Activated T-cell treated with anti-CD3 and anti-CD28 coated beads, Interleukin-2, amount 50 U/mL, for 72 hours (primary cell): ENCODE results near the gene SEMA3F. TPM values are rescaled to one million over a fixed set of nuclear protein-coding genes. Genes with fewer than 3 reads are reported as not detected.
"Not testable (repeated sequence)": the region's sequence is repeated elsewhere in the genome, so short reads cannot be mapped to it uniquely, and the experiment has no call there.

Source experiments
- ATAC-seq, 2 donors: fragments of 150-1000 bp; cut with Tn5 transposase; replicated peaks in 1 of 2; 2 replicates each; pipeline ENCODE4 v1.10.0; 2021; ENCODE audit warnings: moderate library complexity in 2 of 2, mild to moderate bottlenecking in 1 of 2
- DNase-seq, 2 donors: peaks; one replicate each; pipeline ENCODE4 v3.0.0; 2021 to 2022; ENCODE audit warnings: mixed read lengths in 1 of 2
- H3K27ac Mint-ChIP-seq: one replicate; pipeline ENCODE4 v1.8.0; 2022; ENCODE audit warnings: mild to moderate bottlenecking, moderate library complexity, mixed read lengths
- H3K27me3 Mint-ChIP-seq: one replicate; pipeline ENCODE4 v1.8.0; 2022; ENCODE audit warnings: low read depth, mixed read lengths
- H3K36me3 Mint-ChIP-seq, 2 donors: one replicate each; pipeline ENCODE4 v1.8.0; 2022; ENCODE audit warnings: mixed read lengths in 2 of 2, mild to moderate bottlenecking in 1 of 2; ENCODE audit not compliant: insufficient read depth in 2 of 2
- H3K4me1 Mint-ChIP-seq: one replicate; pipeline ENCODE4 v1.8.0; 2022; ENCODE audit warnings: low read depth, mixed read lengths
- H3K4me3 Mint-ChIP-seq, 2 donors: one replicate each; pipeline ENCODE4 v1.8.0; 2022; ENCODE audit warnings: mild to moderate bottlenecking in 2 of 2, mixed read lengths in 2 of 2, moderate library complexity in 2 of 2
- H3K9me3 Mint-ChIP-seq, 2 donors: one replicate each; pipeline ENCODE4 v1.8.0; 2022; ENCODE audit warnings: mixed read lengths in 2 of 2
- total RNA-seq, 2 donors: library from RNA; stranded (reverse); gene quantifications; one replicate each; pipeline ENCODE4 v1.2.3, GENCODE V29; 2022

Gene SEMA3F
- total RNA-seq, 2 donors from 2014 or later = 0.25 TPM; not detected in 1

DNA sequence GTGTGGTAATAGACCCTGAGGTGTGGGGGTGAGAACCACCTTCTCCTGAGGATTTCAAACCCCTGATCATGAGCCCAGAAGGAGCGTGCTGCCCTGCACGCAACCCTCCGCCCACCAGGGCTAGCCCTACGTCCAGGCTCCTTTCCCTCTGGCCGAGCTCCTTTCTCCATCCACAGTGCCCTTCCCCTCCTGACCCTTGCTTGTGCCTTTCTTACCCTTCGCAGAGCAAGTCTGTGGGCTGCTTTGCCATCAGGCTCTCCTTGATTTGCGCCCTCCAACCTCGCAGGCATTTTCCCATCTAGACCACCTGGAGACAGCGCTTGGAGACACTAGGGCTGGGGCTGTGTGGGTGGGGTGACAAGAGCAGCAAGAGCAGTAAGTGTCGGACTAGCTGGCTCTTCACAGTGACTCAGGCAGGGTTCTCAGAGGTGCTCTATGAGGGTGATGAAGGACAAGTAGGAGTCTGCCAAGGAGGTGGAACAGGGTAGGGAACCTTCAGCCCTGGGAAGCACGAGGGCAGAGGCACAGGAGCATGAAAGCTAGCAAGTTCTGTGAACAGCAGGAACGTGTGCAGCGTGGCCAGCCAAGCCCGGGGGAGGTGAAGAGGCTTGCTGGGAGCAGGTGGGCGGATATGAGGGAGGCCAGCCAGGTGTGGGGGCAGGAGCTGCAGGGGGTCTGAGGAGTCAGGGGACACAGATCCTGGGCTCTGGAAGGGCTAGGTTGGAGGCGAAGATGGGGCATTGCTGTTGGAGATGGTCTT lies 47.4 kb downstream of the SEMA3F start:
- no peaks in the 10 kb centered on the region for H3K4me1 Mint-ChIP-seq
- ATAC-seq = no peak

DNA sequence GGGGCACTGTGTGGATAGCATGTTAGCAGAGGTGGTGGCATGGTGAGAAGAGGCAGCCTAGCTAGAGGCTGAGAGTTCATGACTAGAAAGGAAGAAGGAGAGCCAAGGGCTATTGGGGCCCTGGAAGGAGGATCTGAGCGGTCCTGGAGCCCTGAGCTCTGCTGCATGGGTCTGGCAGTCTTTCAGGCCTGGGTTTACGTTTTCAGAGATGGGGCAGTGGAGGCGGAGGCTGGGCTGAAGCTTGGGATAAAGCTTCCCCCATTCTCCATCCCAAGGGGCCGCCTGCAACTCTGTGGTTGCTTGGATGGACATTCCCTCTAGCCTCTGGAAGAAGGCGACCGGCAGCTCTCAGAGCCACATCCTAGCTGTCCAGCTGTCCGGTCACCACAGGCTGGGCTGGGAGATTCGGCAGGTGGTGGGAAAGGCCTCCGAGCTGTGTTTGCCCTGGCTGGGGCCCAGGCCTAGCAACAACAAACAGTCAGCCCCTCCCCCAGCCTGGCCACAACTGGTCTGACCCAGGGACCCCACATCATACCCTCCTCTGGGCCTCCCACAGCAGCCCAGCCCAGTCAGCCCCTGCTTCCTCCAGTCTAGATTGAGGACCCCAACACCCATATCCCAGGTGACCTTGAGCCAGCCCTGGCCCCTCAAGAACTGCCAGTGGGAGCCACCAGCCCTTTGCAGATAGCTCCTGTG lies 48.1 kb downstream of the SEMA3F start:
- Mint-ChIP-seq H3K4me3 (no peak overlapping the region), H3K36me3 (no peaks in the 10 kb centered on the region), H3K27me3 (peaks cover 38% of the 10 kb centered on the region), H3K4me1 (no peaks in the 10 kb centered on the region), H3K9me3 (no peaks in the 10 kb centered on the region), H3K27ac (no peak overlapping the region)
- no peak for ATAC-seq
- no peak for DNase-seq

More for the DNA sequence above, 47.4 kb downstream of the SEMA3F start:
- DNase-seq = no peak
- peaks cover 39% of the 10 kb centered on the region for H3K27me3 Mint-ChIP-seq
- no peak overlapping the region for H3K4me3 Mint-ChIP-seq
- H3K27ac Mint-ChIP-seq = no peak overlapping the region
- H3K9me3 Mint-ChIP-seq = no peaks in the 10 kb centered on the region
- H3K36me3 Mint-ChIP-seq = no peaks in the 10 kb centered on the region

DNA sequence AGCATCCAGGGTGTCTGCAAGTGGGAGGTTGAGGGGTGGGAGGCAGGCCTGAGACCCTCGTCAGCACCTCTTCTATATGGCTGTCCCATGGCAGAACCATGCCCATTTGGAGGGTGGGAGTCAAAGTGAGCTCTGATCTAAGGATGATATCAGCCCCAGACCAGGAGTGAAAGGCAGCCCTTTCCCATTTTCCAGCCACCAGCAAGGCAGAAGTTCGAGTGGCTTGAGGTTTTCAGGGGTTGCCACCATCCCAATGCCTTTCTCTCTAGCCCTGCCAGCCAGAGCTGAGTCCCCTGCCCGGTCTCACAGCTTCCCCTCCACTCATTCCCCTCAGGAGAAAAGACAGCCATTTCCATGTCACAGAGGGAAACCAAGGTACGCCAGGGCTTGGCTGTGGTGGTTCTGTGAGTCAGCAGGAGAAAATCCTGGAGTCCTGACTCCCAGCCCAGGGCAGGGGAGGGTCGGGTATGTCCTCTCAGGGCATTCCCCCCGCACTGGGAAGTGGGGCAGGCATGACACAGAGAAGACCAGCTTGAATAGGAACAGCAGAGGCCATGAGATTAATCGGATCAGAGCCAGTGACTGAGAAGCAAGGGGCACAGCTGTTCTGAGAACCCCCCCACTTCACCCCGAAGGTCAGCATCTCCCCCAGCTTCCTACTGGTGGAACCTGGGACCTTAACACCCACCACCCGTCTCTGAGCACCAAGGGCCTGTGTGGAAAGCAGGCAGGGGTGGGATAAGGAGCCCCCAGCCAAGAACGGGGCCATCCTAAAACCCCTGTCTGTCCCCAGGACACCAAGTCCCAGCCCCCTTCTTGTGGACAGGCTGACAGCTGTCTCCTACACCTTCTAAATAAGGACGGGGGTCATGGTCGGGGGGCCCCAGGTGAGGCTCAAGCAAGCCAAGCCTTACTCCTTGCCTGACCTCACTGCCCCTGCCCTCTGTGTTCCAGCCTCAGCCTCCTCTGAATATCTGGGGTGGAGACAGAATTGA lies 49.0 kb downstream of the SEMA3F start:
- H3K27ac Mint-ChIP-seq = no peak overlapping the region
- H3K36me3 Mint-ChIP-seq = no peaks in the 10 kb centered on the region
- no peak for DNase-seq
- no peak for ATAC-seq
- no peaks in the 10 kb centered on the region for H3K9me3 Mint-ChIP-seq
- H3K4me1 Mint-ChIP-seq = no peaks in the 10 kb centered on the region
- H3K27me3 Mint-ChIP-seq = peaks cover 36% of the 10 kb centered on the region
- H3K4me3 Mint-ChIP-seq = no peak overlapping the region

DNA sequence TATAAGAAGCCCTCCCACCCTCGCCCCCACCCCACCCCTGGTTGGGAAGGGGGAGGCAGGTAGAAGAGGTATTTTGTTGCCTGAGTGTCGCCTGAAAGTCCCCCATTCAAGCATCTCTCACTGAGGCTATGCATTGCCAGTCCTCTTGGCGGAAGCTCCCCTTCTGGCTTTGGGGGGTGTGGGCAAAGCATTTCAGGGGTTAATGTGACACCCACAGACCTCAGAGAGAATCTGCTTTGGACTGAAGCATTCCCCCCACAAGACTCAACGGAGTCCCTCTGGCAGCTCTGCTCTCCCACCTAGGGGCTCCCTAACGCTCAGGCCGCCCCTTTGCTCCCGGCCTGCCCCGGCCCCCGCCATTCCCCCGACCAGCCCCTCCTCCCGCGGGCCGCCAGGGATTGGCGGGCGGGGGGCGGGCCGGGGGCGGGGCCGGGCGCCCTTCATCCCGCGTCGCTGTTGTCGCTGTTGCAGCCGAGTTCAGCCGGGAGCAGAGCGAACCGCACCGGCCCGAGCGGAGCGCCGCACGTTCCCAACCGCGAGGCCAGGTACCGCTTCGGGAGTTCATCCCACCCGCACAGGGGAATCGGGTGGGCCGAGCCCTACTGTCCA lies 49.8 kb downstream of the SEMA3F start, which contains the start of gene SLC38A3:
SLC38A3 (plus strand) TSS at position 468 of the 609 bp plus-strand sequence. CDS start 8,929 bp downstream, outside the sequence.
- ATAC-seq (peak; percentile 51 to 59), DNase-seq (peak in 1 of 2 donors; percentile 17)
- Mint-ChIP-seq H3K9me3 (no peaks in the 10 kb centered on the region), H3K4me1 (no peaks in the 10 kb centered on the region), H3K27me3 (peaks cover 32% of the 10 kb centered on the region), H3K36me3 (no peaks in the 10 kb centered on the region), H3K27ac (no peak within 1 kb of the TSS), H3K4me3 (peak within 1 kb of the TSS; percentile 55 to 61)

DNA sequence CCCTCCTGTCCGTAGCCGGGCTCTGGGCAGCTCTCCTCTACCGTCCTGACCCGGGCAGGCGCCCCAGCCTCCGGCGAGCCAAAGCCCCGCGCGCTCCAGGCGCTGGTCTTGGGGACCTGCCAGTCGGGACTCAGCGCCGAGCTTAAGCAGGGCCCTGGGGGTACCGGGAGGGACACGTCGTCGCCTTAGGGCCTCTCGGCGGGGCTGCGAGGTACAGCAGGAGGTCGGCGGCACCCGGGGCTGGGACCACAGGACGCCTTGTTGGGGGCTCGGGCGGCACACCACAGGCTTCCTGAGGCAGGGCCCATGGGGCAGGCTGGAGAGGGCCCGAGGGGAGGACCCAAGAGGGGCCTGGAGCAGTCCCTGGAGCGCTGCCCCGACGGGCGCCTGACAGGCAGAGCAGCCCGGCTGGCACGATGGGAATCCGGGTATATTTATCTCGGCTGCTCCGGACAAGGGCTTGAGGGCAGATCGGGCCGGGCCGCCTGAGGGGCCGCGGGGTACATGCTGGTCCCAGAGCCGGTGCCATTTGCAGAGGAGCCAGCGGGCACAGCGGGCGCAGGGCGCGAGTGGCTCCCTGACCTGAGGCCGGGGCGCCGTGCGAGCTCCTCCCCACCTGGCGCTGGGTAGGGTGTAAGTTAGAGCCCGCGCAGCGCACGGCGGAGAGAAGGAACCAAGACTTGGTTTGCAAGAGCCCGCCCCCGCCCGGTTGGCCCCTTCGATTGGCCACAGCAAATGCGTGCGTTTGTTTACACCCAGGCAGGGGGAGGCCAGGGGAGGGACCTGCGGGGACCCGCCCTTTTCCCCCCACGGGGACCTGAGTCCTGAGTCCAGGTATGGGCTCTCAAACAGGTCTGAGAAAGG lies 50.5 kb downstream of the SEMA3F start:
- Mint-ChIP-seq H3K36me3 (no peaks in the 10 kb centered on the region), H3K9me3 (no peaks in the 10 kb centered on the region), H3K4me1 (no peaks in the 10 kb centered on the region), H3K27ac (no peak overlapping the region), H3K4me3 (peak overlapping the region; percentile 55 to 61), H3K27me3 (peaks cover 32% of the 10 kb centered on the region)
- peak; percentile 68 to 71 for ATAC-seq
- DNase-seq = peak; percentile 46 to 48

DNA sequence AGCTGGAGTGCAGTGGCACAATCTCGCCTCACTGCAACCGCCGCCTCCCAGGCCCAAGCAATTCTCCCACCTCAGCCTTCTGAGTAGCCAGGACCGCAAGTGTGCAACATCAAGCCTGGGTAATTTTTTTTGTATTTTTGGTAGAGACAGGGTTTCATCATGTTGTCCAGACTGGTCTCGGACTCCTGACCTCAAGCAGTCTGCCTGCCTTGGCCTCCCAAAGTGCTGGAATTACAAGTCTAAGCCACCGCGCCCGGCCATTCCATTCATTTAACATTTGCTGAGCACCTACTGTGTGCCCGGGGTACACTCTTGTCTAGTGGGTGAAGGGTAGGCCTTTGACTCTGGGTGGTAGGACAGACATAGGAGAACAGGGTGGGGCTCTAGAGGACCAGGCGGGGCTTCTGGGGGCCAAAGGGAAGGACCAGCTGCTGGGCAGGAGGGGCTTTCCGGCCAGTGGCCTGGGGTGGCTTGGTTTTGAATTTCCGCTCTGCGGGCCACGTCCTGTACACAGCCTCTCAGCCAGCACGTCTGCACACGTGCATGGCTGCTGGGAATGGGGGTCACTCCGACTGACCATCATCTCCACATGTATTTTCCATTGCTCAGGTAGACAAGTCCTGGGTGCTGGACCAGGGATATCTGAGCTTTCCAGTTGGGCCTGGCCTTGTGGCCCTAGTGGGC lies 52.4 kb downstream of the SEMA3F start:
- Mint-ChIP-seq H3K27ac (no peak overlapping the region), H3K4me3 (no peak overlapping the region)
- DNase-seq = no peak

DNA sequence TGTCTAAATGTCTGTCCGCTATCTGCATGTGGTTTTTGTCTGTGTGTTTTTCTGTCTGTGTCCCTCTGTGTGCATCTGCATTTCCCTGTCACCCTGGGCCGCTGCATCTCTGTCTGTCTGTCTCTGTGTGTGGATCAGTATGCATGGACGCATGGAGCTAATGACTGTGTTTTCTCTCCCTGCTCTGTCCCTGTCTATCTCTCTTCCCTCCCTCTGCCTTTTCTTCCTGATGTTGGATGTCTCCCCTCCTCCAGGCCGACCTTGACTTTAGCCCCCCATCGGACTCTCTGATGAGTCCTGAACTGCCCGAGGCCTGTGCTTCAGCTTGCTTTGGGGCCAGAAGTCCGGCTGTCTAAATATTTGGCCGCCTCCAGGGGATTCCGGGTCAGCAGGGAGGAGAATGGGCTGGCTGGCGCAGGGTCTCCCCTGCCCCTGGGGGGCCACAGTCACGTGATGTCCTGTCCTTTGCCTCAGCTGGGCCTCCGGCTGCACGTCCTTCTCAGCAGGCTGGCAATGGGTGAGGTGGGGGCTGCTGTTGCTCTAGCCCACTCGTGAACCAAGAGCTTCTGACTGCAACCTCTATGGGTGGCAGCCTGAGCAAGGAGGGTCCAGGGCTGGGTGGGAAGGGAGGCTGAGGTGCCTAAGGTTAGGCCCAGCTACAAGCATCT lies 53.7 kb downstream of the SEMA3F start:
- ATAC-seq = no peak
- Mint-ChIP-seq H3K36me3 (no peaks in the 10 kb centered on the region), H3K4me3 (no peak overlapping the region), H3K9me3 (no peaks in the 10 kb centered on the region), H3K27me3 (peaks cover 17% of the 10 kb centered on the region), H3K27ac (no peak overlapping the region), H3K4me1 (no peaks in the 10 kb centered on the region)
- no peak for DNase-seq

More for the DNA sequence above, 52.4 kb downstream of the SEMA3F start:
- ATAC-seq = no peak
- Mint-ChIP-seq H3K9me3 (no peaks in the 10 kb centered on the region), H3K27me3 (peaks cover 30% of the 10 kb centered on the region), H3K4me1 (no peaks in the 10 kb centered on the region), H3K36me3 (no peaks in the 10 kb centered on the region)

DNA sequence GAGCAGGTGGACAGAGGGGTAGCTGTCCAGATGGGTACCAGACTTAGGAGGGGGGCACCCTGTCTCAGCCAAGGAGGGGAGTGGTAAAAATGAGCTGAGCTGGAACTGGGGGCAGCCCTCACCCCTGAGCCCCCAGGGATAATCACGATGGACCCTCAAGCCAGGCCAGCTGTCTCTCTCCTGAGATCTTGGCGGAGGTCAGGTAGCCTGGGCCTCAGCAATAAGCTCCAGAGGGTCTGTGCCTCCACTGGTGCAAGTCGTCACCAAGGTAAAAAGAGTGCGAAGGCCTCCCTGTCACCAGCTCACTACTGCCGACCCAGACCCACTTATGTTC lies 55.0 kb downstream of the SEMA3F start:
- Mint-ChIP-seq H3K9me3 (no peaks in the 10 kb centered on the region), H3K4me3 (no peak overlapping the region), H3K36me3 (no peaks in the 10 kb centered on the region), H3K27me3 (peaks cover 12% of the 10 kb centered on the region), H3K4me1 (no peaks in the 10 kb centered on the region), H3K27ac (no peak overlapping the region)
- DNase-seq (no peak), ATAC-seq (no peak)

DNA sequence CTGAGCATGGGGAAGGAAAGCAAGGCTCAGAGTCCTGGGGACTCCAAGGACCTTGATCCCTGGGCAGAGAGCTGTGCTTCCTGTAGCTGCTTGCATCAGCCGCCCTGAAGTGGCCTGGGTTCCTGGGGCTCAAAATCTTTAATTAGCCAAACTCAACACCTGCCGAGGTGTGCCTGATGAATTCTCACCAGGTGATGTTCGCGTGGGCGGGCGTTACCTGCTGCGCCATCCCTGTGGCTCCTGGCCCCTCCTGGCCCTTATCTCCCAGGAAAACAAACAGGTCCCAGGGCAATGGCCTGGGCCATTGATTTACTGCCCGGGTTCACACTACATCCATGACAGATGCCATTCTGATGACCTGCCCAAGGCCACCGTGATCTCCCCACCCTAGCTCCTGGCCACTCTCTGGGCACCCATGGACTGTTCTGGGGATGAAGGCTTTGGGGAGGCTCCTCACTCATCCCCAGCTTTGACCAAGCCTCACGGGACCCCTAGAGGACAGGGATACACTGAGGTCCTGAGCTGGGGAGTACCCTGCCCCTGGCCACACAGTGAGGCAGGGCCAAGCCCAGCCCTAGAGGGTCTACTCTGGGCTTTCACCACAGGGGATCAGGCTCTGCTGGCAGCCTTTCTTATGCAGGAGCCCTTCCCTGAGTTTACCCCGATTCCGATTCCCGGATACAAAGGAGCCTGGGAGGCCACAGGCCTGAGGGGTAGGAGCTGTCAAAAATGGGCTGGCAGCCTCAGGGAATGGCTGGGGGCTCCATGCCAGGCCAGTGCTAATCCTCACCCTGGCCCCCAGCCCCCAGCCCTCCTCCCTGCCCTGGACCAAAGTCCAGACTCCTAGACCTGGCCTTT lies 55.6 kb downstream of the SEMA3F start:
- Mint-ChIP-seq H3K27me3 (peaks cover 12% of the 10 kb centered on the region), H3K9me3 (no peaks in the 10 kb centered on the region), H3K4me1 (no peaks in the 10 kb centered on the region), H3K4me3 (no peak overlapping the region), H3K36me3 (no peaks in the 10 kb centered on the region), H3K27ac (no peak overlapping the region)
- ATAC-seq (no peak), DNase-seq (no peak)

DNA sequence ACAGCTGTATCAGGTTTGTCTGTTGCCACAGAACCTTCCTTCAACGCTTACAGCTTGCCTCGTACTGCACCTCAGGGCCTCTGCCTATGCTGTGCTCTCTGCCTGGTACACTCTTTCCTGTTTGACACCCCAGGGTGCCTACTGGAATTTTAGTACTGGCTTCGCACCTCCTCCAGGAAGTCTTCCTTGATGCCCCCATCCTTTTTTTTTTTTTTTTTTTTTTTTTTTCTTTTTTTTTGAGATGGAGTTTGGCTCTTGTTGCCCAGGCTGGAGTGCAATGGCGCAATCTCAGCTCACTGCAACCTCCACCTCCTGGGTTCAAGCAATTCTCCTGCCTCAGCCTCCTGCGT lies 56.2 kb downstream of the SEMA3F start:
- H3K4me1 Mint-ChIP-seq, H3K36me3 Mint-ChIP-seq, H3K27me3 Mint-ChIP-seq, DNase-seq, H3K4me3 Mint-ChIP-seq, H3K9me3 Mint-ChIP-seq, H3K27ac Mint-ChIP-seq, ATAC-seq: not testable (repeated sequence)
